Panc1 (cell line): ENCODE data around the gene CDC42BPA. TPM values are rescaled to one million over a fixed set of nuclear protein-coding genes. Genes with fewer than 3 reads are reported as not detected.
A peak's percentile ranks its signal among the peaks of the same experiment; 100 is the strongest.
"Not testable (repeated sequence)": the region's sequence is repeated elsewhere in the genome, so short reads cannot be mapped to it uniquely, and the experiment has no call there.

ENCODE experiments used
- ATAC-seq: fragments of 200-7000 bp; cut with Tn5 transposase; 2 replicates; pipeline ENCODE4 v1.9.1; 2020; ENCODE audit warnings: mild to moderate bottlenecking, moderate library complexity
- BruUV-seq: library from RNA; stranded (reverse); fragments of 400-500 nt; replicated peaks from 2 replicates; lab custom pipeline; 2021; lab: Mats Ljungman, UMichigan
- CTCF ChIA-PET: fragments of 300-600 bp; sonication (Branson Sonifier 250); formaldehyde crosslinking; loops from one replicate; lab custom pipeline; 2022; ENCODE audit warnings: antibody characterized with exemption; lab: Charles Lee
- POLR2A ChIA-PET: fragments of 300-600 bp; sonication (Branson Sonifier 250); formaldehyde crosslinking; loops from one replicate; lab custom pipeline; 2022; ENCODE audit warnings: antibody characterized with exemption; lab: Charles Lee
- DNase-seq: peaks from one replicate; pipeline ENCODE4 v3.0.0-alpha.2; 2010; ENCODE audit warnings: low read depth, low spot score
- H3K27ac ChIP-seq: 2 replicates; pipeline ENCODE4 v1.5.1; 2011; ENCODE audit warnings: mild to moderate bottlenecking, low read length, inconsistent platforms
- H3K27me3 ChIP-seq: fragments of 200-500 bp; sonication (Bioruptor generic); 2 replicates; pipeline ENCODE4 v1.6.0; 2014; ENCODE audit warnings: low read length, inconsistent platforms; ENCODE audit not compliant: control insufficient read depth, insufficient read depth
- H3K36me3 ChIP-seq: fragments of 200-500 bp; sonication (Bioruptor generic); 2 replicates; pipeline ENCODE4 v1.5.1; 2014; ENCODE audit warnings: inconsistent platforms, mild to moderate bottlenecking, low read length, moderate library complexity; ENCODE audit not compliant: control insufficient read depth, insufficient read depth
- H3K4me1 ChIP-seq: 2 replicates; pipeline ENCODE4 v1.5.1; 2011; ENCODE audit warnings: inconsistent platforms, mild to moderate bottlenecking, low read length, moderate library complexity; ENCODE audit not compliant: control insufficient read depth, insufficient read depth
- H3K4me3 ChIP-seq, 2 experiments: 2 replicates each; pipeline ENCODE4 v1.5.1; 2011 to 2012; ENCODE audit warnings: low read depth in 2 of 2, low read length in 2 of 2, mild to moderate bottlenecking in 2 of 2, inconsistent platforms in 1 of 2, moderate library complexity in 1 of 2
- H3K9me3 ChIP-seq: fragments of 200-500 bp; sonication (Bioruptor generic); 2 replicates; pipeline ENCODE4 v1.5.1; 2014; ENCODE audit warnings: low read depth, mild to moderate bottlenecking, inconsistent platforms, low read length, moderate library complexity; ENCODE audit not compliant: control insufficient read depth, insufficient read depth
- POLR2AphosphoS5 ChIP-seq: IDR thresholded peaks from 2 replicates; pipeline ENCODE4 v1.6.1; 2012; ENCODE audit warnings: mild to moderate bottlenecking, low read depth, low read length, moderate library complexity
- SIN3A ChIP-seq: IDR thresholded peaks from 2 replicates; pipeline ENCODE4 v1.6.1; 2012; ENCODE audit warnings: low read depth, mild to moderate bottlenecking, low read length, moderate library complexity, borderline replicate concordance; ENCODE audit not compliant: insufficient read depth
- TCF7L2 ChIP-seq: IDR thresholded peaks from 2 replicates; pipeline ENCODE4 v1.6.1; 2011; ENCODE audit warnings: mild to moderate bottlenecking, low read depth, low read length, inconsistent platforms
- in situ Hi-C: cut with HindIII; loops from 2 replicates; pipeline ENCODE4 v1.10.0; 2016; ENCODE audit warnings: low sequenced_read_pairs, low pct_unique_long_range_greater_than_20kb
- intact Hi-C: fragments of 100-400 bp; cut with micrococcal nuclease; formaldehyde crosslinking; loops from one replicate; pipeline ENCODE4 v1.10.0; 2022; ENCODE audit not compliant: unreplicated experiment
- total RNA-seq: library from RNA; stranded (reverse); gene quantifications from one replicate; pipeline ENCODE4 v1.2.1, GENCODE V29; 2021; ENCODE audit not compliant: unreplicated experiment
- TF ChIP-seq, protein P1 (sequence below): fragments of 450-650 bp; IDR thresholded peaks from 2 replicates; pipeline ENCODE4 v1.5.1; 2017; ENCODE audit warnings: mild to moderate bottlenecking
- TF ChIP-seq, protein P2 (sequence below), 2 experiments: IDR thresholded peaks; 2 replicates each; pipeline ENCODE4 v1.6.1; 2011 to 2012; ENCODE audit warnings: low read depth in 2 of 2, control low read depth in 1 of 2, low read length in 1 of 2, mild to moderate bottlenecking in 1 of 2, moderate library complexity in 1 of 2; ENCODE audit not compliant: insufficient read depth in 1 of 2

The CDC42BPA gene
- total RNA-seq, 1 experiment from 2014 or later: 32.8 TPM

DNA sequence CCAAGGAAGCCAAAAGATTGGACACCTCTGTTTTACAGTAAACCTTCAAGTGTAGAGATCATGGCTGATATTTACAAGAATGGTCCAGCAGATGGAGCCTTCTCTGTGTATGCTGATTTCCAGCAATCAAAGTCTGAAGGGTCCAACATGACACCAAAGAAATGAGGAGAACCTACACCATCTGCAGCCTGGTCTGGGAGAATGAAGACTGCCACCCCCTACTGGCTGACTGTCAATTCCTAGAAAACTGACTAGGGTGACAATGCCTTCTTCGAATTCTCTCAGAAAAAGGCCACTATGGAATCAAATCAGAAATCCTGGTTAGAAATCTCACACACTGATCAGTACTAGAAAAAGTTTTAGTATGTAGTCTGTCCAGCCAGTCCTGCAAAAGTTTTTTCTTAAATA is 83.3 kb downstream of the CDC42BPA start:
- ChIA-PET CTCF (interaction anchor here (0.6 kb wide), 1 partner anchor 192 kb away, joined by 3 read pairs; no protein-coding TSS in a partner anchor), POLR2A (no interaction called here)
- peak; percentile 84 for ATAC-seq

DNA sequence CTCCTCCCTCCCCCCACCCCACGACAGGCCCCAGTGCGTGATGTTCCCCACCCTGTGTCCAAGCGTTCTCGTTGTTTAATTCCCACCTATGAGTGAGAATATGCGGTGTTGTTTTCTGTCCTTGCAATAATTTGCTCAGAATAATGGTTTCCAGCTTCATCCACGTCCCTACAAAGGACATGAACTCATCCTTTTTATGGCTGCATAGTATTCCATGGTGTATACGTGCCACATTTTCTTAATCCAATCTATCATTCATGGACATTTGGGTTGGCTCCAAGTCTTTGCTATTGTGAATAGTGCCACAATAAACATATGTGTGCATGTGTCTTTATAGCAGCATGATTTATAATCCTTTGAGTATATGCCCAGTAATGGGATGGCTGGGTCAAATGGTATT is 87.2 kb downstream of the CDC42BPA start:
- in situ Hi-C loops, BruUV-seq, H3K27ac ChIP-seq, H3K9me3 ChIP-seq, CTCF ChIA-PET, POLR2A ChIA-PET, intact Hi-C loops, H3K27me3 ChIP-seq, DNase-seq, H3K4me1 ChIP-seq, ATAC-seq, H3K4me3 ChIP-seq, H3K36me3 ChIP-seq: not testable (repeated sequence)

More for the DNA sequence above, 83.3 kb downstream of the CDC42BPA start:
- Histone ChIP-seq H3K36me3 (no peaks in the 10 kb centered on the region), H3K4me3 (no peak overlapping the region), H3K9me3 (no peaks in the 10 kb centered on the region), H3K27ac (no peak overlapping the region), H3K27me3 (no peaks in the 10 kb centered on the region), H3K4me1 (no peaks in the 10 kb centered on the region)
- BruUV-seq: no TSS peak
- TF ChIP-seq, protein P1, sequence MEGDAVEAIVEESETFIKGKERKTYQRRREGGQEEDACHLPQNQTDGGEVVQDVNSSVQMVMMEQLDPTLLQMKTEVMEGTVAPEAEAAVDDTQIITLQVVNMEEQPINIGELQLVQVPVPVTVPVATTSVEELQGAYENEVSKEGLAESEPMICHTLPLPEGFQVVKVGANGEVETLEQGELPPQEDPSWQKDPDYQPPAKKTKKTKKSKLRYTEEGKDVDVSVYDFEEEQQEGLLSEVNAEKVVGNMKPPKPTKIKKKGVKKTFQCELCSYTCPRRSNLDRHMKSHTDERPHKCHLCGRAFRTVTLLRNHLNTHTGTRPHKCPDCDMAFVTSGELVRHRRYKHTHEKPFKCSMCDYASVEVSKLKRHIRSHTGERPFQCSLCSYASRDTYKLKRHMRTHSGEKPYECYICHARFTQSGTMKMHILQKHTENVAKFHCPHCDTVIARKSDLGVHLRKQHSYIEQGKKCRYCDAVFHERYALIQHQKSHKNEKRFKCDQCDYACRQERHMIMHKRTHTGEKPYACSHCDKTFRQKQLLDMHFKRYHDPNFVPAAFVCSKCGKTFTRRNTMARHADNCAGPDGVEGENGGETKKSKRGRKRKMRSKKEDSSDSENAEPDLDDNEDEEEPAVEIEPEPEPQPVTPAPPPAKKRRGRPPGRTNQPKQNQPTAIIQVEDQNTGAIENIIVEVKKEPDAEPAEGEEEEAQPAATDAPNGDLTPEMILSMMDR: peak; percentile 76
- no peak for TF ChIP-seq POLR2AphosphoS5
- TF ChIP-seq, protein P2, sequence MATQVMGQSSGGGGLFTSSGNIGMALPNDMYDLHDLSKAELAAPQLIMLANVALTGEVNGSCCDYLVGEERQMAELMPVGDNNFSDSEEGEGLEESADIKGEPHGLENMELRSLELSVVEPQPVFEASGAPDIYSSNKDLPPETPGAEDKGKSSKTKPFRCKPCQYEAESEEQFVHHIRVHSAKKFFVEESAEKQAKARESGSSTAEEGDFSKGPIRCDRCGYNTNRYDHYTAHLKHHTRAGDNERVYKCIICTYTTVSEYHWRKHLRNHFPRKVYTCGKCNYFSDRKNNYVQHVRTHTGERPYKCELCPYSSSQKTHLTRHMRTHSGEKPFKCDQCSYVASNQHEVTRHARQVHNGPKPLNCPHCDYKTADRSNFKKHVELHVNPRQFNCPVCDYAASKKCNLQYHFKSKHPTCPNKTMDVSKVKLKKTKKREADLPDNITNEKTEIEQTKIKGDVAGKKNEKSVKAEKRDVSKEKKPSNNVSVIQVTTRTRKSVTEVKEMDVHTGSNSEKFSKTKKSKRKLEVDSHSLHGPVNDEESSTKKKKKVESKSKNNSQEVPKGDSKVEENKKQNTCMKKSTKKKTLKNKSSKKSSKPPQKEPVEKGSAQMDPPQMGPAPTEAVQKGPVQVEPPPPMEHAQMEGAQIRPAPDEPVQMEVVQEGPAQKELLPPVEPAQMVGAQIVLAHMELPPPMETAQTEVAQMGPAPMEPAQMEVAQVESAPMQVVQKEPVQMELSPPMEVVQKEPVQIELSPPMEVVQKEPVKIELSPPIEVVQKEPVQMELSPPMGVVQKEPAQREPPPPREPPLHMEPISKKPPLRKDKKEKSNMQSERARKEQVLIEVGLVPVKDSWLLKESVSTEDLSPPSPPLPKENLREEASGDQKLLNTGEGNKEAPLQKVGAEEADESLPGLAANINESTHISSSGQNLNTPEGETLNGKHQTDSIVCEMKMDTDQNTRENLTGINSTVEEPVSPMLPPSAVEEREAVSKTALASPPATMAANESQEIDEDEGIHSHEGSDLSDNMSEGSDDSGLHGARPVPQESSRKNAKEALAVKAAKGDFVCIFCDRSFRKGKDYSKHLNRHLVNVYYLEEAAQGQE (IDR thresholded peaks at IDR 0.05; ENCODE audit: insufficient read depth in 1 of 2, low read depth in 2 of 2, low read length in 1 of 2): no peak
- no peak for TF ChIP-seq TCF7L2
- no peak for TF ChIP-seq SIN3A
- DNase-seq: peak; percentile 12
- intact Hi-C loops: loop anchor here (1.0 to 5.0 kb wide), 2 partner anchors 82 to 202 kb away; partner anchors contain the start of gene CDC42BPA
- in situ Hi-C loops: no loop called here

DNA sequence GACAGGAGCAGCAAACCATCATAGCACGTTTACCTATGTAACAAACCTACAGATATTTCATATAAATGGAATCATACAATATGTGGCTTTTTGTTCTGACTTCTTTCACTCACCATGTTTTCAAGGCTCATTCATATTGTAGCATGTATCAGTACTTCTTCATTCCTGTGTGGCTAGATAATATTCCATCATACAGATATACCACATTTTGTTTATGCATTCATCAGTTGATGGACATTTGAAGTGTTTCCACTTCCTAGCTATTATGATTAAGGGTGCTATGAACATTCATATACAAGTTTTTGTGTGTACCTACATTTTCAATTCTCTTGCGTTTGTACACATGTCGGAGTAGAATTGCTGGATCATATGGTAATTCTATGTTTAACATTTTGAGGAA is 90.1 kb downstream of the CDC42BPA start:
- in situ Hi-C loops: no loop called here
- CTCF ChIA-PET: no interaction called here
- POLR2A ChIA-PET: no interaction called here

More for the DNA sequence above, 90.1 kb downstream of the CDC42BPA start:
- ATAC-seq (no peak), DNase-seq (no peak)
- TF ChIP-seq TCF7L2 (no peak), POLR2AphosphoS5 (no peak), SIN3A (no peak)
- TF ChIP-seq, protein P2 (IDR thresholded peaks at IDR 0.05; ENCODE audit: insufficient read depth in 1 of 2, low read depth in 2 of 2, low read length in 1 of 2): no peak
- TF ChIP-seq, protein P1: no peak
- Histone ChIP-seq H3K4me1 (no peaks in the 10 kb centered on the region), H3K9me3 (no peaks in the 10 kb centered on the region), H3K27me3 (no peaks in the 10 kb centered on the region), H3K36me3 (no peaks in the 10 kb centered on the region), H3K27ac (no peak overlapping the region), H3K4me3 (no peak overlapping the region)
- intact Hi-C loops: no loop called here
- no TSS peak for BruUV-seq
